ENCODE data around the gene KL.

DNA sequence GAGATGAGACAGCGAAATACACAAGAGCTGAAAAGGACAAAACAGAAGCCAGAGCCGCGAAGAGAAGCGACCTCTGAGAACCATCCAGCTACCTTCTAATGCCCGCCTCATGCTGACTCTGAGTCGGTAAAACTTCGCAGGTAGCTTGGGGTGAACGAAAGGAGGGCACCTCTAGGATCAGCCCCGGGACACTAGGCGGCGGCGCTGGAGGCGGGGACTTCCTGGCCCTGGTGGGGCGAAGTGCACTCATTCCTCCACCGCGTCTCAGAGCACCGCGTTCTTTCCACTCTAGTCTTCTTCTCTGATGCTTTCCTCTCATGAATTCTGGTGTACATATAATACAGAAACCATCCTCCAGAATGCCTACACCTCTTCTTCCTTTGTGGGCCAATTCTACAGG, 50.1 kb downstream of the KL start:
- TF ChIP-seq, protein P1, sequence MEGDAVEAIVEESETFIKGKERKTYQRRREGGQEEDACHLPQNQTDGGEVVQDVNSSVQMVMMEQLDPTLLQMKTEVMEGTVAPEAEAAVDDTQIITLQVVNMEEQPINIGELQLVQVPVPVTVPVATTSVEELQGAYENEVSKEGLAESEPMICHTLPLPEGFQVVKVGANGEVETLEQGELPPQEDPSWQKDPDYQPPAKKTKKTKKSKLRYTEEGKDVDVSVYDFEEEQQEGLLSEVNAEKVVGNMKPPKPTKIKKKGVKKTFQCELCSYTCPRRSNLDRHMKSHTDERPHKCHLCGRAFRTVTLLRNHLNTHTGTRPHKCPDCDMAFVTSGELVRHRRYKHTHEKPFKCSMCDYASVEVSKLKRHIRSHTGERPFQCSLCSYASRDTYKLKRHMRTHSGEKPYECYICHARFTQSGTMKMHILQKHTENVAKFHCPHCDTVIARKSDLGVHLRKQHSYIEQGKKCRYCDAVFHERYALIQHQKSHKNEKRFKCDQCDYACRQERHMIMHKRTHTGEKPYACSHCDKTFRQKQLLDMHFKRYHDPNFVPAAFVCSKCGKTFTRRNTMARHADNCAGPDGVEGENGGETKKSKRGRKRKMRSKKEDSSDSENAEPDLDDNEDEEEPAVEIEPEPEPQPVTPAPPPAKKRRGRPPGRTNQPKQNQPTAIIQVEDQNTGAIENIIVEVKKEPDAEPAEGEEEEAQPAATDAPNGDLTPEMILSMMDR (IDR thresholded peaks at IDR 0.05 in 4 of 5, conservative IDR thresholded peaks at IDR 0.05 in 1 of 5) = no peak
- TF ChIP-seq POLR2A (IDR thresholded peaks at IDR 0.05) = no peak

Data from gastrocnemius medialis (tissue), 4 donors.